B cell (primary cell): ENCODE results near the gene NAV1.

Experiments used
- CTCF ChIP-seq: fragments of 200-600 bp; IDR thresholded peaks from one replicate; pipeline ENCODE4 v1.8.0; 2022; ENCODE audit warnings: antibody characterized with exemption, mild to moderate bottlenecking
- EZH2 ChIP-seq: IDR thresholded peaks from 2 replicates; pipeline ENCODE4 v1.6.1; 2012; ENCODE audit warnings: borderline replicate concordance, low read depth, mild to moderate bottlenecking, moderate library complexity, low read length; ENCODE audit not compliant: insufficient read depth, poor library complexity, severe bottlenecking

GRCh38 chr1:201535046-201535918 lies 3.6 kb upstream of the NAV1 start:
- TF ChIP-seq CTCF (no peak), EZH2 (no peak)
